HCT116 (cell line): ENCODE measurements around the gene TAB3. TPM values are rescaled to one million over a fixed set of nuclear protein-coding genes. Genes with fewer than 3 reads are reported as not detected.

Experiments used
- ATAC-seq: fragments of 200-7000 bp; cut with Tn5 transposase; 2 replicates; pipeline ENCODE4 v1.9.1; 2020; ENCODE audit warnings: mild to moderate bottlenecking, moderate library complexity
- BruUV-seq: library from RNA; stranded (reverse); fragments of 400-500 nt; replicated peaks from 2 replicates; lab custom pipeline; 2021; lab: Mats Ljungman, UMichigan
- CTCF ChIA-PET: fragments of 300-600 bp; sonication (Branson Sonifier 250); formaldehyde crosslinking; loops from one replicate; lab custom pipeline; 2021; ENCODE audit warnings: antibody characterized with exemption; lab: Charles Lee
- POLR2A ChIA-PET: fragments of 300-600, 350-600 bp; sonication (Branson Sonifier 250); formaldehyde crosslinking; loops from one replicate; lab custom pipeline; 2021; ENCODE audit warnings: antibody characterized with exemption; lab: Charles Lee
- RAD21 ChIA-PET, 2 experiments: fragments of 300-600 bp; sonication (Branson Sonifier 250); formaldehyde crosslinking; loops; one replicate each; lab custom pipeline; 2023; ENCODE audit warnings: low total read pairs in 2 of 2; ENCODE audit not compliant: uncharacterized antibody in 2 of 2, unreplicated experiment in 2 of 2, low non-redundant PET in 1 of 2; lab: Charles Lee
- DNase-seq: peaks from one replicate; pipeline ENCODE4 v3.0.0-alpha.2; 2010; ENCODE audit warnings: low read depth, low spot score
- H2AFZ ChIP-seq: fragments of 200-600 bp; shearing (Covaris generic), sonication (generic); 2 replicates; pipeline ENCODE4 v1.6.1; 2017; ENCODE audit warnings: low read depth, mixed run types, mixed read lengths, antibody characterized with exemption, low read length; ENCODE audit not compliant: poor library complexity, severe bottlenecking
- H3K27ac ChIP-seq: 2 replicates; pipeline ENCODE4 v1.5.1; 2012; ENCODE audit warnings: low read depth, low read length
- H3K27me3 ChIP-seq: fragments of 200-600 bp; sonication (generic); 2 replicates; pipeline ENCODE4 v1.6.1; 2016; ENCODE audit warnings: mixed run types, low read length, mixed read lengths; ENCODE audit not compliant: insufficient read depth
- H3K36me3 ChIP-seq, 2 experiments: fragments of 200-500 bp in 1 of 2; fragments of 200-600 bp in 1 of 2; sonication (Bioruptor generic) in 1 of 2; sonication (generic) in 1 of 2; 2 replicates each; pipeline versions ENCODE4 v1.5.1 to v1.6.1; 2014 to 2016; ENCODE audit warnings: low read length in 2 of 2, inconsistent platforms in 1 of 2, mixed read lengths in 1 of 2, mixed run types in 1 of 2; ENCODE audit not compliant: insufficient read depth in 2 of 2, control insufficient read depth in 1 of 2
- H3K4me1 ChIP-seq, 2 experiments: fragments of 200-600 bp in 1 of 2; sonication (generic) in 1 of 2; 2 replicates each; pipeline versions ENCODE4 v1.5.1 to v1.6.1; 2012 to 2017; ENCODE audit warnings: low read length in 2 of 2, inconsistent platforms in 1 of 2, mild to moderate bottlenecking in 1 of 2, mixed read lengths in 1 of 2, mixed run types in 1 of 2, moderate library complexity in 1 of 2; ENCODE audit not compliant: insufficient read depth in 2 of 2, control insufficient read depth in 1 of 2
- H3K4me2 ChIP-seq: fragments of 200-600 bp; sonication (generic); 2 replicates; pipeline ENCODE4 v1.6.1; 2017; ENCODE audit warnings: mixed run types, low read length, mixed read lengths
- H3K4me3 ChIP-seq, 2 experiments: fragments of 200-600 bp in 1 of 2; sonication (generic) in 1 of 2; replicated peaks in 1 of 2; 2 replicates each; pipeline ENCODE4 v1.5.1; 2011 to 2016; ENCODE audit warnings: low read length in 2 of 2, control low read depth in 1 of 2, low read depth in 1 of 2, mild to moderate bottlenecking in 1 of 2, mixed read lengths in 1 of 2, mixed run types in 1 of 2
- H3K79me2 ChIP-seq: fragments of 200-600 bp; sonication (generic); 2 replicates; pipeline ENCODE4 v1.6.1; 2017; ENCODE audit warnings: mild to moderate bottlenecking, mixed run types, low read length, moderate library complexity, mixed read lengths; ENCODE audit not compliant: insufficient read depth
- H3K9ac ChIP-seq: fragments of 200-600 bp; sonication (generic); 2 replicates; pipeline ENCODE4 v1.6.1; 2016; ENCODE audit warnings: low read length, mixed read lengths
- H3K9me2 ChIP-seq: fragments of 200-600 bp; sonication (generic), shearing (Covaris generic); 2 replicates; pipeline ENCODE4 v1.6.1; 2017; ENCODE audit warnings: mixed run types, mild to moderate bottlenecking, moderate library complexity; ENCODE audit not compliant: insufficient read depth
- H3K9me3 ChIP-seq, 2 experiments: fragments of 200-500 bp in 1 of 2; fragments of 200-600 bp in 1 of 2; sonication (Bioruptor generic) in 1 of 2; sonication (generic) in 1 of 2; 2 replicates each; pipeline ENCODE4 v1.6.1; 2014 to 2017; ENCODE audit warnings: low read length in 2 of 2, mixed read lengths in 2 of 2, inconsistent platforms in 1 of 2, low read depth in 1 of 2, mild to moderate bottlenecking in 1 of 2, mixed run types in 1 of 2, moderate library complexity in 1 of 2; ENCODE audit not compliant: control insufficient read depth in 1 of 2, insufficient read depth in 1 of 2
- H4K20me1 ChIP-seq: fragments of 200-600 bp; sonication (generic), shearing (Covaris generic); 2 replicates; pipeline ENCODE4 v1.6.1; 2017; ENCODE audit warnings: mixed run types, mild to moderate bottlenecking, moderate library complexity; ENCODE audit not compliant: insufficient read depth
- CBX3 ChIP-seq: IDR thresholded peaks from 2 replicates; pipeline ENCODE4 v1.6.1; 2012; ENCODE audit warnings: low read depth
- CEBPB ChIP-seq: IDR thresholded peaks from 2 replicates; pipeline ENCODE4 v1.6.1; 2012; ENCODE audit warnings: low read depth
- EGR1 ChIP-seq: IDR thresholded peaks from 2 replicates; pipeline ENCODE4 v1.6.1; 2012; ENCODE audit warnings: low read depth
- EZH2 ChIP-seq: fragments of 200-600 bp; sonication (generic); IDR thresholded peaks from 2 replicates; pipeline ENCODE4 v1.6.1; 2017; ENCODE audit warnings: antibody characterized with exemption, mixed run types
- EZH2phosphoT487 ChIP-seq: fragments of 200-600 bp; IDR thresholded peaks from 2 replicates; pipeline ENCODE4 v1.6.1; 2018; ENCODE audit warnings: antibody characterized with exemption, borderline replicate concordance
- FOSL1 ChIP-seq: IDR thresholded peaks from 2 replicates; pipeline ENCODE4 v1.6.1; 2012; ENCODE audit warnings: low read depth
- POLR2A ChIP-seq: IDR thresholded peaks from 2 replicates; pipeline ENCODE4 v1.7.0; 2011; ENCODE audit warnings: borderline replicate concordance; ENCODE audit not compliant: insufficient read depth, insufficient read length; ENCODE audit errors: extremely low read depth
- POLR2AphosphoS5 ChIP-seq: IDR thresholded peaks from 2 replicates; pipeline ENCODE4 v1.6.1; 2011; ENCODE audit warnings: mild to moderate bottlenecking, low read depth, low read length, moderate library complexity
- SIN3A ChIP-seq: IDR thresholded peaks from 2 replicates; pipeline ENCODE4 v1.6.1; 2012; ENCODE audit warnings: low read depth
- SP1 ChIP-seq: IDR thresholded peaks from 2 replicates; pipeline ENCODE4 v1.6.1; 2012; ENCODE audit warnings: low read depth
- SRF ChIP-seq: IDR thresholded peaks from 2 replicates; pipeline ENCODE4 v1.6.1; 2012; ENCODE audit warnings: low read depth
- TCF7L2 ChIP-seq: IDR thresholded peaks from 2 replicates; pipeline ENCODE4 v1.7.0; 2011; ENCODE audit warnings: borderline replicate concordance, inconsistent platforms; ENCODE audit not compliant: insufficient read depth, insufficient read length; ENCODE audit errors: extremely low read depth
- ZFX ChIP-seq: fragments of 450-650 bp; IDR thresholded peaks from 2 replicates; pipeline ENCODE4 v1.6.1; 2017
- ZNF274 ChIP-seq: fragments of 200-500 bp; sonication (Bioruptor generic); IDR thresholded peaks from 2 replicates; pipeline ENCODE4 v1.6.1; 2014; ENCODE audit warnings: mild to moderate bottlenecking, low read depth, low read length, inconsistent platforms
- intact Hi-C: fragments of 100-400 bp; cut with micrococcal nuclease; formaldehyde crosslinking; loops from 2 replicates; pipeline ENCODE4 v1.10.0; 2022
- total RNA-seq: library from RNA; stranded (reverse); gene quantifications from one replicate; pipeline ENCODE4 v1.2.1, GENCODE V29; 2021; ENCODE audit not compliant: unreplicated experiment
- TF ChIP-seq, protein P1 (sequence below): IDR thresholded peaks from 2 replicates; pipeline ENCODE4 v1.6.1; 2011; ENCODE audit warnings: mild to moderate bottlenecking, low read length, moderate library complexity; ENCODE audit not compliant: insufficient replicate concordance; ENCODE audit errors: extremely low read depth
- TF ChIP-seq, protein P2 (sequence below): IDR thresholded peaks from 2 replicates; pipeline ENCODE4 v1.6.1; 2012
- TF ChIP-seq, protein P3 (sequence below): IDR thresholded peaks from 2 replicates; pipeline ENCODE4 v1.6.1; 2012

Gene TAB3
- total RNA-seq, 1 experiment from 2014 or later: 11.2 TPM

DNA sequence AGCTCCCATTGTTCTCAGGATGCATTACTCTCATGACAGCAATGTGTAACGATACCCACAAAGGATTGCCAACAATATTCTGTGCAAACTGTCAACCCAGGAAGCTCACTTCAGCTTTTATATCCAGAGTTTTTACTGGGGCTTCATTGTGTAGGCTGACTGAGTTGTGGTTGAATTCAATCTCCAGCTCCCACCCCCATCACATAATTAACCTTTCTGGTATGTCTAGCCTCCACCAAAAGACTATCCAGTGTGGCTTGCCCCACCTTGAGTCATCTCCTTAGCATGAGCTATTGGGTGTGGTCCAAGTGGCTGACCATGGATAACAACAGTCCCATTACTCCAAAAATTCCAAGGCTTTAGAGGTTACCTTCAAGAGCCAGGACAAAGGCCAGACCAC lies 17.7 kb upstream of the TAB3 start:
- Histone ChIP-seq H3K27ac (no peak overlapping the region), H3K9me3 (no peaks in the 10 kb centered on the region), H3K9ac (no peak overlapping the region), H4K20me1 (no peaks in the 10 kb centered on the region), H3K4me1 (peaks cover 0 to 14% of the 10 kb centered on the region in 2 experiments; a peak in 1 of 4 replicates), H3K36me3 (no peaks in the 10 kb centered on the region), H3K9me2 (no peaks in the 10 kb centered on the region), H3K79me2 (no peaks in the 10 kb centered on the region), H3K4me3 (peak overlapping the region in 1 of 2 experiments; percentile 11; a peak in 1 of 4 replicates), H2AFZ (no peak overlapping the region), H3K27me3 (no peaks in the 10 kb centered on the region), H3K4me2 (peak overlapping the region; percentile 46)
- intact Hi-C loops: no loop called here
- ChIA-PET POLR2A (no interaction called here), RAD21 (no interaction called here), CTCF (no interaction called here)
- BruUV-seq: no TSS peak
- DNase-seq: peak; percentile 12
- TF ChIP-seq, protein P1, sequence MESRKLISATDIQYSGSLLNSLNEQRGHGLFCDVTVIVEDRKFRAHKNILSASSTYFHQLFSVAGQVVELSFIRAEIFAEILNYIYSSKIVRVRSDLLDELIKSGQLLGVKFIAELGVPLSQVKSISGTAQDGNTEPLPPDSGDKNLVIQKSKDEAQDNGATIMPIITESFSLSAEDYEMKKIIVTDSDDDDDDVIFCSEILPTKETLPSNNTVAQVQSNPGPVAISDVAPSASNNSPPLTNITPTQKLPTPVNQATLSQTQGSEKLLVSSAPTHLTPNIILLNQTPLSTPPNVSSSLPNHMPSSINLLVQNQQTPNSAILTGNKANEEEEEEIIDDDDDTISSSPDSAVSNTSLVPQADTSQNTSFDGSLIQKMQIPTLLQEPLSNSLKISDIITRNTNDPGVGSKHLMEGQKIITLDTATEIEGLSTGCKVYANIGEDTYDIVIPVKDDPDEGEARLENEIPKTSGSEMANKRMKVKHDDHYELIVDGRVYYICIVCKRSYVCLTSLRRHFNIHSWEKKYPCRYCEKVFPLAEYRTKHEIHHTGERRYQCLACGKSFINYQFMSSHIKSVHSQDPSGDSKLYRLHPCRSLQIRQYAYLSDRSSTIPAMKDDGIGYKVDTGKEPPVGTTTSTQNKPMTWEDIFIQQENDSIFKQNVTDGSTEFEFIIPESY: no peak
- TF ChIP-seq EGR1 (no peak), ZFX (no peak), FOSL1 (peak; percentile 14; the same call in 1 of the 2 replicates), POLR2A (no peak), EZH2phosphoT487 (no peak), EZH2 (no peak)
- TF ChIP-seq, protein P2, sequence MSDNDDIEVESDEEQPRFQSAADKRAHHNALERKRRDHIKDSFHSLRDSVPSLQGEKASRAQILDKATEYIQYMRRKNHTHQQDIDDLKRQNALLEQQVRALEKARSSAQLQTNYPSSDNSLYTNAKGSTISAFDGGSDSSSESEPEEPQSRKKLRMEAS: no peak
- peak; percentile 67 for ATAC-seq

DNA sequence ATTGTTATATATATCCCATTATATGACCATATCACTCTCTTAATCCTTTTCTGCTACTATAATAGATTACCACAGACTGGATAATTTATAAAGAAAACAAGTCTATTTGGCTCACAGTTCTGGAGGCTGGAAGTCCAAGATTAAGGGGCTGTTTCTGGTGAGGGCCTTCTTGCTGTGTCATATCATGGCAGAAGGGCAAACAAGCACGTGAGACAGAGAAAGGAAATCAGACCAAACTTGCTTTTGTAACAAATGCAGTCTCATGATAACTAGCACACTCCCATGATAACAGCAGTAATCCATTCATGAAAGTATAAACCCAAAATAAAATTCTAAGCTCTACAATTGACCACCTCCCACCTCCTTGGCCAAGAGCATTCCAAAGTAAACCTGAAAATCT lies 16.3 kb upstream of the TAB3 start:
- Histone ChIP-seq H3K9me3 (no peaks in the 10 kb centered on the region), H3K27me3 (no peaks in the 10 kb centered on the region), H3K9ac (no peak overlapping the region), H3K27ac (no peak overlapping the region), H3K79me2 (no peaks in the 10 kb centered on the region), H4K20me1 (no peaks in the 10 kb centered on the region), H3K36me3 (no peaks in the 10 kb centered on the region), H2AFZ (no peak overlapping the region), H3K4me1 (peaks cover 0 to 15% of the 10 kb centered on the region in 2 experiments; a peak in 1 of 4 replicates), H3K9me2 (no peaks in the 10 kb centered on the region), H3K4me3 (no peak overlapping the region), H3K4me2 (no peak overlapping the region)
- CTCF ChIA-PET: no interaction called here
- no peak for DNase-seq
- ATAC-seq: no peak
- POLR2A ChIA-PET: no interaction called here
- RAD21 ChIA-PET: no interaction called here
- intact Hi-C loops: no loop called here
- no TSS peak for BruUV-seq
- TF ChIP-seq CBX3 (no peak), SIN3A (no peak), POLR2AphosphoS5 (no peak), SP1 (no peak), ZNF274 (no peak), CEBPB (no peak), EZH2 (no peak), SRF (no peak), EZH2phosphoT487 (no peak), TCF7L2 (no peak)
- TF ChIP-seq, protein P3, sequence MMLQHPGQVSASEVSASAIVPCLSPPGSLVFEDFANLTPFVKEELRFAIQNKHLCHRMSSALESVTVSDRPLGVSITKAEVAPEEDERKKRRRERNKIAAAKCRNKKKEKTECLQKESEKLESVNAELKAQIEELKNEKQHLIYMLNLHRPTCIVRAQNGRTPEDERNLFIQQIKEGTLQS: no peak
- TF ChIP-seq, protein P2: no peak
- TF ChIP-seq, protein P1: no peak
